ENCODE measurements around the gene S100PBP.

DNA sequence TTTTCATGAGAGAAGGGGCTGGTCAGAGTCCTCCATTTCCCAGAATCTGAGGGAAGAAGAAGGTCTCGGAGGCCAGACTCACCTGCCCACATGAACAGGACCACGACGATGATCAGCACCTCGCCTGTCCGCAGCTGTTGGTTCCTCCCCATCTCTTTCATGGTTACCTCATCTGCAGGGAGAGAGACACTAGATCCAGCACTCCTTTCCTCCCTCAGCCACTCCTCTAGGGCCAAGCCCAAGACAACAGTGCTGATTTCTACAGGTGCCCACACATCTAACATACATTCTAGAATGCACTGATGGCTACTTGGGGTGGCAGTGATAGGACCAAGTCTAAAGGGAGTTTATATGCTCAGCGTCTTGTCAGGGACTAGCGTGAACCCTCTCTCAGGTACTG, 50.2 kb downstream of the S100PBP start:
- TF ChIP-seq TAF1 (IDR thresholded peaks at IDR 0.05; ENCODE audit: borderline replicate concordance, insufficient read depth, low read length) (no peak), SIN3A (IDR thresholded peaks at IDR 0.05; ENCODE audit: borderline replicate concordance, insufficient read depth, low read length) (no peak)
